ENCODE results near the gene SEMA6B.

GRCh38 chr19:4550018-4550417, 9.5 kb downstream of the SEMA6B start:
- no peak for TF ChIP-seq CTCF (IDR thresholded peaks at IDR 0.05; ENCODE audit: low read depth, low read length)
- TF ChIP-seq EZH2phosphoT487 (IDR thresholded peaks at IDR 0.05; ENCODE audit: low read depth) = no peak
